ENCODE results near the gene ERG28. TPM values are rescaled to one million over a fixed set of nuclear protein-coding genes. Genes with fewer than 3 reads are reported as not detected.
"Not testable (repeated sequence)": the region's sequence is repeated elsewhere in the genome, so short reads cannot be mapped to it uniquely, and the experiment has no call there.

ERG28 gene
- total RNA-seq, 1 donor from 2014 or later: 7.5 TPM

DNA sequence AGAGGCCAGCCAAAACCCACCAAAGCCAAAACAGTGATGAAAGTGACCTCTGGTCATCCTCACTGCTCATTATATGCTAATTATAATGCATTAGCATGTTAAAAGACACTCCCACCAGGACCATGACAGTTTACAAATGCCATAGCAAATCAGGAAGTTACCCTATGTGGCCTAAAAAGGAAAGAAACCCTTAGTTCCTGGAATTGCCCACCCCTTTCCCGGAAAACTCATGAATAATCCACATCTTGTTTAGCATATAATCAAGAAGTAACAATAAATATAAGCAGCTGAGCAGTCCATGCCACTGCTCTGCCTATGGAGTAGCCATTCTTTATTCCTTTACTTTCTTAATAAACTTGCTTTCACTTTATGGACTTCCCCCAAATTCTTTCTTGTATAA, 60.6 kb downstream of the ERG28 start:
- intact Hi-C loops (cut with DNase I); DNase-seq (ENCODE audit: low spot score): not testable (repeated sequence)

Other genes with a start within 250 kb of the ERG28 start
- 13.4 TPM for gene JDP2, start 232.9 kb downstream of the ERG28 start, total RNA-seq
- 0.65 TPM for gene BATF, start 138.4 kb downstream of the ERG28 start, total RNA-seq
- 1.3 TPM for gene FLVCR2, start 82.3 kb downstream of the ERG28 start, total RNA-seq
- 17.5 TPM for gene TTLL5, start 370 bp upstream of the ERG28 start, total RNA-seq

Data from cardiac septum (tissue), 1 donor.